ENCODE data around the gene HDGFL1.

Gene HDGFL1

GRCh38 chr6:22529866-22530265 lies 39.5 kb upstream of the HDGFL1 start:
- Histone ChIP-seq H3K27ac (ENCODE audit: low read depth, low read length, poor library complexity, severe bottlenecking) (no peak overlapping the region), H3K4me1 (ENCODE audit: insufficient read depth, low read length, severe bottlenecking) (no peaks in the 10 kb centered on the region), H3F3A (ENCODE audit: insufficient read depth, low read length) (no peaks in the 10 kb centered on the region), H3K9me3 (ENCODE audit: low read length) (no peaks in the 10 kb centered on the region), H3K4me3 (ENCODE audit: low read depth, low read length, poor library complexity, severe bottlenecking) (no peak overlapping the region), H3K79me2 (ENCODE audit: insufficient read depth, low read length) (no peaks in the 10 kb centered on the region), H4K20me1 (ENCODE audit: insufficient read depth, low read length) (no peaks in the 10 kb centered on the region), H3K9me2 (ENCODE audit: low read depth, low read length) (no peaks in the 10 kb centered on the region), H2AFZ (ENCODE audit: low read length) (no peak overlapping the region), H3K9ac (ENCODE audit: low read length) (no peak overlapping the region), H3K36me3 (ENCODE audit: insufficient read depth, low read length) (no peaks in the 10 kb centered on the region), H3K4me2 (ENCODE audit: low read length) (no peak overlapping the region), H3K27me3 (ENCODE audit: insufficient read depth, low read length) (no peaks in the 10 kb centered on the region)
- TF ChIP-seq, protein P1, sequence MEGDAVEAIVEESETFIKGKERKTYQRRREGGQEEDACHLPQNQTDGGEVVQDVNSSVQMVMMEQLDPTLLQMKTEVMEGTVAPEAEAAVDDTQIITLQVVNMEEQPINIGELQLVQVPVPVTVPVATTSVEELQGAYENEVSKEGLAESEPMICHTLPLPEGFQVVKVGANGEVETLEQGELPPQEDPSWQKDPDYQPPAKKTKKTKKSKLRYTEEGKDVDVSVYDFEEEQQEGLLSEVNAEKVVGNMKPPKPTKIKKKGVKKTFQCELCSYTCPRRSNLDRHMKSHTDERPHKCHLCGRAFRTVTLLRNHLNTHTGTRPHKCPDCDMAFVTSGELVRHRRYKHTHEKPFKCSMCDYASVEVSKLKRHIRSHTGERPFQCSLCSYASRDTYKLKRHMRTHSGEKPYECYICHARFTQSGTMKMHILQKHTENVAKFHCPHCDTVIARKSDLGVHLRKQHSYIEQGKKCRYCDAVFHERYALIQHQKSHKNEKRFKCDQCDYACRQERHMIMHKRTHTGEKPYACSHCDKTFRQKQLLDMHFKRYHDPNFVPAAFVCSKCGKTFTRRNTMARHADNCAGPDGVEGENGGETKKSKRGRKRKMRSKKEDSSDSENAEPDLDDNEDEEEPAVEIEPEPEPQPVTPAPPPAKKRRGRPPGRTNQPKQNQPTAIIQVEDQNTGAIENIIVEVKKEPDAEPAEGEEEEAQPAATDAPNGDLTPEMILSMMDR (IDR thresholded peaks at IDR 0.05; ENCODE audit: low read length) = no peak
- no peak for TF ChIP-seq EZH2 (IDR thresholded peaks at IDR 0.05; ENCODE audit: borderline replicate concordance, low read length)

GRCh38 chr6:22530506-22530905 lies 38.9 kb upstream of the HDGFL1 start:
- no peaks in the 10 kb centered on the region for H3K4me1 ChIP-seq (ENCODE audit: insufficient read depth, low read length, severe bottlenecking)
- H3K9ac ChIP-seq (ENCODE audit: low read length) = no peak overlapping the region
- H3K4me2 ChIP-seq (ENCODE audit: low read length) = no peak overlapping the region
- H2AFZ ChIP-seq (ENCODE audit: low read length) = no peak overlapping the region
- no peak overlapping the region for H3K27ac ChIP-seq (ENCODE audit: low read depth, low read length, poor library complexity, severe bottlenecking)
- H3K9me2 ChIP-seq (ENCODE audit: low read depth, low read length) = no peaks in the 10 kb centered on the region
- H4K20me1 ChIP-seq (ENCODE audit: insufficient read depth, low read length) = no peaks in the 10 kb centered on the region
- no peaks in the 10 kb centered on the region for H3K79me2 ChIP-seq (ENCODE audit: insufficient read depth, low read length)
- TF ChIP-seq, protein P1 (IDR thresholded peaks at IDR 0.05; ENCODE audit: low read length) = no peak
- TF ChIP-seq EZH2 (IDR thresholded peaks at IDR 0.05; ENCODE audit: borderline replicate concordance, low read length) = no peak
- H3K4me3 ChIP-seq (ENCODE audit: low read depth, low read length, poor library complexity, severe bottlenecking) = no peak overlapping the region
- no peaks in the 10 kb centered on the region for H3K36me3 ChIP-seq (ENCODE audit: insufficient read depth, low read length)
- no peaks in the 10 kb centered on the region for H3K27me3 ChIP-seq (ENCODE audit: insufficient read depth, low read length)
- H3K9me3 ChIP-seq (ENCODE audit: low read length) = no peaks in the 10 kb centered on the region
- no peaks in the 10 kb centered on the region for H3F3A ChIP-seq (ENCODE audit: insufficient read depth, low read length)

- Histone ChIP-seq H3K9me2 (ENCODE audit: low read depth, low read length) (no peaks in the 10 kb centered on the region), H2AFZ (ENCODE audit: low read length) (no peak overlapping the region), H3K4me3 (ENCODE audit: low read depth, low read length, poor library complexity, severe bottlenecking) (no peak overlapping the region), H3K79me2 (ENCODE audit: insufficient read depth, low read length) (no peaks in the 10 kb centered on the region), H3K4me1 (ENCODE audit: insufficient read depth, low read length, severe bottlenecking) (no peaks in the 10 kb centered on the region), H3K27me3 (ENCODE audit: insufficient read depth, low read length) (no peaks in the 10 kb centered on the region), H3F3A (ENCODE audit: insufficient read depth, low read length) (no peaks in the 10 kb centered on the region), H4K20me1 (ENCODE audit: insufficient read depth, low read length) (no peaks in the 10 kb centered on the region), H3K4me2 (ENCODE audit: low read length) (no peak overlapping the region), H3K27ac (ENCODE audit: low read depth, low read length, poor library complexity, severe bottlenecking) (no peak overlapping the region), H3K9ac (ENCODE audit: low read length) (no peak overlapping the region), H3K9me3 (ENCODE audit: low read length) (no peaks in the 10 kb centered on the region), H3K36me3 (ENCODE audit: insufficient read depth, low read length) (no peaks in the 10 kb centered on the region)
- TF ChIP-seq, protein P1 (IDR thresholded peaks at IDR 0.05; ENCODE audit: low read length) = no peak
- TF ChIP-seq EZH2 (IDR thresholded peaks at IDR 0.05; ENCODE audit: borderline replicate concordance, low read length) = no peak
These were observed 33.2 kb upstream of the HDGFL1 start for GRCh38 chr6:22536122-22536521.

Measured in OCI-LY1 (cell line).